Measurements from ENCODE around the gene RAP1GDS1. TPM values are rescaled to one million over a fixed set of nuclear protein-coding genes. Genes with fewer than 3 reads are reported as not detected.
A peak's percentile ranks its signal among the peaks of the same experiment; 100 is the strongest.

The RAP1GDS1 gene
- total RNA-seq, 2 donors from 2014 or later: 34.0 to 37.9 TPM

GRCh38 chr4:98485816-98486345 is 224.7 kb downstream of the RAP1GDS1 start:
- no peak for DNase-seq
- Mint-ChIP-seq H3K9me3 (no peaks in the 10 kb centered on the region), H3K4me3 (no peak overlapping the region), H3K27me3 (ENCODE audit: insufficient read depth) (no peaks in the 10 kb centered on the region), H3K4me1 (peaks cover 12% of the 10 kb centered on the region), H3K27ac (no peak overlapping the region), H3K36me3 (ENCODE audit: low read depth) (no peaks in the 10 kb centered on the region)
- Histone ChIP-seq H3K27ac (ENCODE audit: low read depth, low read length) (no peak overlapping the region), H3K27me3 (ENCODE audit: control insufficient read depth, insufficient read depth, low read length, poor library complexity, severe bottlenecking) (no peaks in the 10 kb centered on the region), H3K9ac (ENCODE audit: extremely low read depth, low read length, poor library complexity, severe bottlenecking) (no peak overlapping the region), H3K4me3 (ENCODE audit: low read length) (no peak overlapping the region), H3K9me3 (ENCODE audit: control insufficient read depth, low read length) (no peaks in the 10 kb centered on the region), H3K36me3 (ENCODE audit: control insufficient read depth, insufficient read depth, low read length) (no peaks in the 10 kb centered on the region), H3K4me1 (ENCODE audit: control insufficient read depth, insufficient read depth, low read length) (no peaks in the 10 kb centered on the region)
- TF ChIP-seq CTCF (conservative IDR thresholded peaks at IDR 0.05): no peak
- 86 to 92% methylated on average over 4 to 7 of the region's 7 CpGs for WGBS, 2 experiments (ENCODE audit: insufficient coverage in 1 of 2, insufficient read length in 1 of 2)

GRCh38 chr4:98490251-98490650 is 229.1 kb downstream of the RAP1GDS1 start:
- Histone ChIP-seq H3K36me3 (ENCODE audit: control insufficient read depth, insufficient read depth, low read length) (no peaks in the 10 kb centered on the region), H3K9me3 (ENCODE audit: control insufficient read depth, low read length) (no peaks in the 10 kb centered on the region), H3K27me3 (ENCODE audit: control insufficient read depth, insufficient read depth, low read length, poor library complexity, severe bottlenecking) (no peaks in the 10 kb centered on the region), H3K4me1 (ENCODE audit: control insufficient read depth, insufficient read depth, low read length) (no peaks in the 10 kb centered on the region), H3K9ac (ENCODE audit: extremely low read depth, low read length, poor library complexity, severe bottlenecking) (no peak overlapping the region), H3K27ac (ENCODE audit: low read depth, low read length) (no peak overlapping the region), H3K4me3 (ENCODE audit: low read length) (no peak overlapping the region)
- DNase-seq: no peak
- Mint-ChIP-seq H3K27ac (no peak overlapping the region), H3K27me3 (ENCODE audit: insufficient read depth) (no peaks in the 10 kb centered on the region), H3K4me3 (no peak overlapping the region), H3K36me3 (ENCODE audit: low read depth) (no peaks in the 10 kb centered on the region), H3K4me1 (peaks cover 7% of the 10 kb centered on the region), H3K9me3 (no peaks in the 10 kb centered on the region)
- no peak for TF ChIP-seq CTCF (conservative IDR thresholded peaks at IDR 0.05)
- 90 to 97% methylated on average over 2 to 3 of the region's 3 CpGs for WGBS, 2 experiments (ENCODE audit: insufficient coverage in 1 of 2, insufficient read length in 1 of 2)

GRCh38 chr4:98491899-98492559 is 230.8 kb downstream of the RAP1GDS1 start:
- H3K27ac Mint-ChIP-seq: peak overlapping the region; percentile 30
- 90 to 100% methylated on average over 4 to 7 of the region's 7 CpGs for WGBS, 2 experiments (ENCODE audit: insufficient coverage in 1 of 2, insufficient read length in 1 of 2)

More at GRCh38 chr4:98491899-98492559, 230.8 kb downstream of the RAP1GDS1 start:
- H3K9ac ChIP-seq (ENCODE audit: extremely low read depth, low read length, poor library complexity, severe bottlenecking): no peak overlapping the region
- no peaks in the 10 kb centered on the region for H3K27me3 Mint-ChIP-seq (ENCODE audit: insufficient read depth)
- H3K36me3 Mint-ChIP-seq (ENCODE audit: low read depth): no peaks in the 10 kb centered on the region
- peaks cover 7% of the 10 kb centered on the region for H3K4me1 Mint-ChIP-seq
- no peak overlapping the region for H3K4me3 ChIP-seq (ENCODE audit: low read length)
- H3K27ac ChIP-seq (ENCODE audit: low read depth, low read length): peak overlapping the region; percentile 36
- no peaks in the 10 kb centered on the region for H3K9me3 Mint-ChIP-seq
- H3K36me3 ChIP-seq (ENCODE audit: control insufficient read depth, insufficient read depth, low read length): no peaks in the 10 kb centered on the region
- no peak for DNase-seq
- no peaks in the 10 kb centered on the region for H3K4me1 ChIP-seq (ENCODE audit: control insufficient read depth, insufficient read depth, low read length)
- no peak overlapping the region for H3K4me3 Mint-ChIP-seq
- H3K9me3 ChIP-seq (ENCODE audit: control insufficient read depth, low read length): no peaks in the 10 kb centered on the region
- no peaks in the 10 kb centered on the region for H3K27me3 ChIP-seq (ENCODE audit: control insufficient read depth, insufficient read depth, low read length, poor library complexity, severe bottlenecking)
- no peak for TF ChIP-seq CTCF (conservative IDR thresholded peaks at IDR 0.05)
